Measurements from ENCODE around the gene CEP104.
"Not testable (repeated sequence)": the region's sequence is repeated elsewhere in the genome, so short reads cannot be mapped to it uniquely, and the experiment has no call there.

The CEP104 gene

GRCh38 chr1:3814771-3815561, 42.0 kb downstream of the CEP104 start:
- FAIRE-seq (no peak), DNase-seq (ENCODE audit: insufficient read length, low spot score) (no peak)
- no peak for TF ChIP-seq CTCF (IDR thresholded peaks at IDR 0.05; ENCODE audit: insufficient read depth, missing control alignments)

- no peak for DNase-seq (ENCODE audit: insufficient read length, low spot score)
- TF ChIP-seq CTCF (IDR thresholded peaks at IDR 0.05; ENCODE audit: insufficient read depth, missing control alignments): no peak
- no peak for FAIRE-seq
Measured at GRCh38 chr1:3814065-3814464, 42.9 kb downstream of the CEP104 start.

- no peak for FAIRE-seq
- DNase-seq (ENCODE audit: insufficient read length, low spot score): no peak
- TF ChIP-seq CTCF (IDR thresholded peaks at IDR 0.05; ENCODE audit: insufficient read depth, missing control alignments): no peak
Measured at GRCh38 chr1:3811595-3811911, 45.5 kb downstream of the CEP104 start.

GRCh38 chr1:3810149-3810761, 46.8 kb downstream of the CEP104 start:
- FAIRE-seq; DNase-seq (ENCODE audit: insufficient read length, low spot score): not testable (repeated sequence)

- no peak for FAIRE-seq
- no peak for TF ChIP-seq CTCF (IDR thresholded peaks at IDR 0.05; ENCODE audit: insufficient read depth, missing control alignments)
- no peak for DNase-seq (ENCODE audit: insufficient read length, low spot score)
Measured at GRCh38 chr1:3809680-3810079, 47.3 kb downstream of the CEP104 start.

- FAIRE-seq: no peak
- TF ChIP-seq CTCF (IDR thresholded peaks at IDR 0.05; ENCODE audit: insufficient read depth, missing control alignments): no peak
Measured at GRCh38 chr1:3807769-3808168, 49.2 kb downstream of the CEP104 start.

GRCh38 chr1:3805038-3805437, 52.0 kb downstream of the CEP104 start:
- FAIRE-seq: no peak
- DNase-seq (ENCODE audit: insufficient read length, low spot score): no peak
- no peak for TF ChIP-seq CTCF (IDR thresholded peaks at IDR 0.05; ENCODE audit: insufficient read depth, missing control alignments)

More at GRCh38 chr1:3807769-3808168, 49.2 kb downstream of the CEP104 start:
- DNase-seq (ENCODE audit: insufficient read length, low spot score): no peak

GRCh38 chr1:3804627-3804944, 52.4 kb downstream of the CEP104 start:
- not testable (repeated sequence) for FAIRE-seq; DNase-seq (ENCODE audit: insufficient read length, low spot score)

All from D721Med (cell line).